HL-60/S4 (cell line): ENCODE measurements around the gene IDH3G.

Experiments
- in situ Hi-C: fragments of 300-500 bp; cut with MboI; formaldehyde crosslinking; loops from 2 replicates; pipeline ENCODE4 v1.14.3; 2022; ENCODE audit warnings: low sequenced_read_pairs

IDH3G gene

DNA sequence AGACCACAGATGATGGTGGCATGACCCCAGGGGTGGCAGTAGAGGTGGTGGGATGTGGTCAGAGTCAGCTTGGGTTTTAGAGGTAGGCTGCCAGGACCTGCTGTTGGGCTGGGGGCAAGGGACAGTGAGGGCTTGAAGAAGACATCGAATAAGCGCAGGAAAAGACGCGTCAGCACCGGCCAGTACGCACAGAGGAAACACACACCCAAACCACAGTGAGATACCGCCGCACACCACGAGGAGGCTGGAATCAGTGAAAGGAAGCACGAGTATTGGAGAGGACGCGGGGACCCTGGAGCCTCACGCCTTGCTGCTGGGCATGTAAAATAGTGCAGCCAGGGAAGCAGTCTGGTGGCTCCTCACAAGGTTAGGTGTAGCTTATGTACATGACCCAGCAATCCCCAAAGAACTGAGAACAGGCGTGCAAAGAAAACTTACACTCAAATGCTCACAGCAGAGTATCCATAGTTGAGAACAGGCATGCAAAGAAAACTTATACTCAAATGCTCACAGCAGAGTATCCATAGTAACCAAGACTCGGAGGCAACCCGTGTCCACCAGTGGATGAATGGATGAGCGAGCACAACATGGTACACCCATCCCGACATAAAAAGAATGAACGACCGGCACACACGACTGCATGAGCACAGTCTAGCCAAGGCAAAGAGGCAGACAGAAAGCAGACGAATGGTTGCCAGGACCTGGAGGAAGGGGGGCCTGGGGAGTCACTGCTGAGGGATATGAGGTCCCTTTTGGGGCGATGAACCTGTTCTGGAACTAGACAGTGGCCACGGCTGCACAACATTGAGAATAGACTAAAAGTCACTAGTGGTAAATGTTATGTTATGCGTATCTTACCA, 22.9 kb upstream of the IDH3G start:
- in situ Hi-C loops: no loop called here

DNA sequence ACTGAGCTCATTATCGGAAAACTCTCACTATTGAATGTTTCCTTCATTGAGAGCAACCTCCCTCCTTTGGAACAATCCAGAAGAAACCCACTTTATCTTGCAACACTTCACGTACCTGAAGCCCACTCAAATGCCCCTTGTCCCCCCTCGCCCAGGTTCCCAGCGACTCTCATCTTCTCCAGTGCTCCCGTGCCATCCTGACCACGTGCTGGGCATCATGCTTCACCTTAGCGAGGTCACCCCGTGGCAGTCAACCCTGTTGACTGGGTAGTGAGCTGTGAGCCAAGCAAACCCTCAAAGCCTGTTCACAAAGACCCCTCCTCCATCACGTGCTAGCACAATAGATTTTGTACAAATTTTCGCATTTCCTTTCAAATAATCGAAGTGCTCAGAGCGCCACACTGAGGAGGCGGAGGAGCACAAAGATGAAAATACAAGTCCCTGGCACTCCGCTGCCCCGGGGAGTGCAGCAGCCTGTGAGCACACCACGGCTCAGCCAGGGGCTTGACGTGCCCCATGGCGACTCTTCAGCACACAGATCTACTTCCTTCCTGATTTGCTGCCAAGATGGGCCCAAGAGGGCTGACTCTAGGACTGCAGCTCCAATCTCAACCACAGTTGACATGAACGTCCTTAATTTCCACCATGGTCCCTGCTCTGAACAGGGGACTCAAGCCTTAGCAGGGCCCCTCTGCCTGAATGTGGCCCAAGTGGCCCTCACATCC, 20.6 kb upstream of the IDH3G start:
- in situ Hi-C loops: no loop called here

DNA sequence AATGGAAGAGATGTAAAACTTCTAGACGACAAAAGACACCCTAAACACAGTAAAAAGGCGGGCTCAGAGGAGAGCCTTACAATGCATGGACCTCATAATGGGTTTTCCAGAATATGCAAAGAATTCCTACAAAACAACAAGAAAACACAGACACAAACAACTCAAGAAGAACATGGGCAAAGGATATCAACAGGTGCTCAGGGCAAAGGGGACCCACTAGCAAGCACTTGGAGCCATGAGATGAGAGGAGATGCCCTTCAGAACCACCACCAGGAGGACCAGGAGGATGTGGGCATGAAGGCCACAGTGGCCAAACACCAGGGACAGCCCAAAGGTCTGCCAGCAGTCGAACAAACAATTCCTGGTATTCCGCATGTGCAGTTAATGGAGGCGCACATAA, 19.0 kb upstream of the IDH3G start:
- in situ Hi-C loops: no loop called here

DNA sequence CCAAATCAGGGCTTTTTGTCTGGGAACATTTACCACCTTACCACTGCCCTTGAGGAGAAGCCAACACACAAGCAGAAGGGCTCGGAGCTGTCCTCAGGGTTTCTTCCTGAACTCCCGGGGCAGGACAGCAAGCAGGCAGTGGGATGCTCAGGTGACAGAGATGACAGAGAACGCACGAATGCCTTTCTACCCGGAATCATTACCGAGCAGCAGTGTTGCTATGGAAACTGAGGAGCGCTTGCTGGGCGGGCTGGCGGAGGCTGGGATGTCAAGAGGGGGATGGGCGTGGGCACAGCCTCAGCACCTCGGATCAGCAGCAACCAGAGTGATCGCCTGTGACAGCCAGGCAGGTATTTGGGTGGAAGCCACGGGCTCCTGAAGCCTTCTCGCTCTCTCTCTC, 18.0 kb upstream of the IDH3G start:
- in situ Hi-C loops: no loop called here

DNA sequence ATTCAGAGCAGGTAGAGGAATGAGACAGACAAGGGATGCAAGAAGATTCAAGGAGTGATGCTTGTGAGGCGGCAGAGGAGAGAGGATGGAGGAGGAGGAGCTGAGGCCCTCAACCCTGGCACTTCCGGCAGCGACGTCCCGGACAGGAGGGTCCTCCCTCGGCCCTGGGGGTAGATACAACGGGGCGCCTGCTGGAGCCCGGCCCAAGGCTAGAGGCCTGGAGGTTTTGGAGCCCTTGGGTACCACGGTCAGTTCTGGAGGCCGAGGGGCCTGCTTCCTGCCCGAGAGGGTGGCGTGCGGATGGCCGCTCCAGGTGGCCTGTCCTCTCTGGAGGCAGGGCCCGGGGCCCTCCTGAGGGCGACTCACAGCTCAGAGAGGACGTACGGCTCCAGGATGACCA, 13.8 kb upstream of the IDH3G start:
- in situ Hi-C loops: no loop called here

DNA sequence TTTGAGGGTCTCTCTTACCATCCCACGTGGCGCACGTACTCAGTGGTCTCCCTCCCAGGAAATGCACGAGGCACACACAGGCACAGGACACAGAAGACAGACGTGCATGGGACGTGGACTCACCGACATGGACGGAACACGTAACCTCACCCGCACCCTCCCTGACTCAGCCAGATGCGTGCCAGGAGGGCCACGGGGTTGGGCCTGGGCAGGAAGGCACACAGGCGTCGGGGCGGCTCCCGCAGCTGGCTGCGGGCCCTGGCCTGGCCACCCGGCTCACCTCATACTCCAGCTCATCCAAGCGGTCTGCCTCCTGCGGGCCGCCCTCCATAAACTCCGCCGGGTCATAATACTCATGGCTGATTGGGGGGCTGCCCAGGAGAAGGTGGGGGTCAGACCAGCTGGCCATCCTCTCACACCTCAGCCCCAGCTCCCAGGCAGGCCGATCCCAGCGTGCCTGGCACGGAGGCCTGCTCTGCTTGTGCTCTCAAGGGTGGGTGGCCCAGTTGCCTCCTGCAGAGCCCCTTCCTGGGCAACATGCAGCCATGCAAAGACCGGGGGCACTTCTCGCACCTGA, 12.9 kb upstream of the IDH3G start:
- in situ Hi-C loops: no loop called here

DNA sequence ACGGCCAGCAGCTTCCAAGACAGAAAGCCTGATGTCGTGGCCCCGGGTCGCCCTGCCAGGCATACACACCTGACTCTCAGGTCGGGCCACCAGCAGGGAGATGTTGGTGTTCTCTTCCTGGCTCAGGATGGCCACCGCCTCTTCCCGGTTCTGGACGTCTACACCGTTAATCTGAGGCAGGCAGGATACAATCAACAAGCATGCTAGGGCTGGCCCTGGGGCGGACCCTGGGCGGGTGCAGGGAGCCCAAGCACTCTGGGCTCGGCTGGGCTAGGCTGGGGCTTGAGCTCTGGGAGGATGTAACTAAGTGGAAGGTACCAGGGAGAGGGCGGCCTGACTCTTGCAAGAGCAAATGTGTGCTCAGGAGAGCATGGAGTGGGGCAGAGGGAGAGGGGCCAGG, 11.3 kb upstream of the IDH3G start:
- in situ Hi-C loops: no loop called here

DNA sequence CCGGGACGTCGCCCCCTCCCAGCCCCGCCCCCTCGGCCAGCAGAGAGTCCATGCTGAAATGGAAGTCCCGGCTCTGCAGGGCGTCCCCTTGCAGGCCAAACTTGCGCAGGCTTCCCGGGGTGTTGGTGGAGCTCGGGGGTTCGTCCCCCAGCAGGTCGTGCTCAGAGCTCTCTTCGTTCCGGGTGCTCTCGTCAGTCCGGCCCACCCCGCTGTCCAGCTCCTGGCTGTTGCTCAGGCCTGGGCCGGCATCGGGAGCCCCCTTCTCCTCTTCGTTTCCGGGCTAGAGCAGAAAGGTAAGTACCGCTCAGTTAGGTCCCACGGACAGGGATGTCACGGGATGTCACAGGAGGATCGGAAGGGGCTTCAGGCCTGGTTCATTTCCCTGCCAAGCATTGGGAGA, 10.4 kb upstream of the IDH3G start:
- in situ Hi-C loops: no loop called here

DNA sequence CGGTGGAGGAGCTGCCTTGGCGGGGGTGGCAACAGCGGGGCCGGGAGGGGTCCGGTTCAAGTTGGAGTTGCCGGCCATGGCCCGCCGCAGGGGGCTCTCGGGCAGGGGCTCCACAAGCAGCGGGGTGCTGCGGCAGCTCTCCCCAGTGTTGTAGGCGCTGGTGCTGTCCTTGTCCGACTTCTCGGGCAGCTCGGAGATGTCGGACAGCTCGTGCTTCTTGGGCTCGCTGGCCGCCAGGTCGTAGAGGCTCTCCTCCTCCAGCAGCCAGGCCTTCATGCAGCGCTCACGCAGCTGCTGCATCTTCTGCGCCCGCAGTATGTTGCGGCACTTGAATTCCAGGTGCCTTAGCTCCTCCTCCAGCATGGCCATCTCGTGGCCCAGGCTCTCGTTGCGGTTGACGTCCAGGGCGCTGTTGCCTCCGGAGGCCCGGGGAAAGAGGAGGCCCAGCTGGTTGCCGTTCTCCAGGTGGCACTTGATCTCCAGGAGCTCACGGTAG, 10.0 kb upstream of the IDH3G start:
- in situ Hi-C loops: no loop called here

DNA sequence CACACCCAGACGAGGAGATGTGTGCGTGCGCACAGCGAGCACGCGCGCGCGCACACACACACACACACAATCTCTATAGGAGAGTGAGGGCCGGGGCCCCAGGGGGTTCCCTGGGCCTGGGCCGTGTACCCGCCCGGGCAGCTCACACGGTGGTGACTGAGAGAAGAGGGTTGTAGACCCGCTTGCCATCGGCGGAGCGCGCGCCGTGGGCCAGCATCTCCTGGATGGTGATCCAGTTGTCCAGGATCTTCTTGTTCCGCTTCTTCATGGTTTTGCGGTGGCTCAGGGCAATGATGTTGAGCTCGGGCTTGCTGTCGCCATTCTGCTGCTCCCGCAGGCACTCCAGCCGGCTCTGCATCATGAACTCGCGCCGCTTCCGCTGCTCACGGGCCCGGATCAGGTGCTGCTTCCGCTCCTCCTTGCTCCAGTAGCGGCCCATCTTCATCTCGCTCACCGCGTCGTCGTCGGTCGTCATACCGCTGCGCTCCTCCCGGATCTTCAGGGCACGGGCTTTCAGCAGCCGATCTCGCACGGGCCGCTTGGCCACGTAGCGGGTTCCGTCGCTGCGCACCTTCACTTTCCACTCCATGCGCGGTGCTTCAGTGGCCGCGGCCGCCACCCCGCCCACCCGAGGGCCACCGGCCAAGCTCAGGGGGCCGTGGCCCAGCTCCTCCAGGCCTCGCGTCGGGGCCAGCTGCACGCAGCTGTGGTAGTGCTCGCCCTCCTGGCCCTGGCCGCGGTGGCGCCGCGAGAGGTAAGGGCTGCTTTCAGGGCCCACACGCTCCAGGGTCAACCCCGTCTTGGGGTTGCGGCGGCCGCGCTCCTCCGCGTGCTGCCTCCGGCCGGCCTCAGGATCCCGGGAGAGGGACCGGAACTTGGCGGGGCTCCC, 9.3 kb upstream of the IDH3G start:
- in situ Hi-C loops: no loop called here

DNA sequence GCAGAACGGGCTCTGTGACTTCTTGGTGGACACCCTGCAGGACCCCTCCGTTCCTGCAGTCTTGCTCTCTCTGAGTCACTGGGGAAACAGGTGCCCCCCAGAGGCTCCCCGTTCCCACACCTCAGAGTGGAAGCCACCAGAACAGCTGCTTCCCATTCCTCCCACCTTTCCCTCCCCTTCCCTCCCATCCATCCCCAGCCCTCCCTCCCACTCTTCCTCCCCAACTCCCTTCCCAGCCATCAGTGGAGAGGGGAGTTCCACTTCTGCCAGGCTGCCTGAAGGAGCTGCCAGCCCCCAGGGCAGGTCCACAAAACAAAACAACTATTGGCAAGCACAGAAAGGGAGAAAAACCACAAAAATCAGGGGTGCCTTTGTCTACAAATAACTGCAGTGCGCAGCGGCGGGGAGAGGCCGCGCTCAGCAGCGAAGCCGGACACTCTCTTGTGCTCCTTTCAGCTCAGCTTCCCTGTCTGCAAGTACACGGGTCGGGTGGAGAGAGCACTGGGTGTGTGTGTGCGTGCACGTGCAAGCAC, 8.4 kb upstream of the IDH3G start:
- in situ Hi-C loops: no loop called here

DNA sequence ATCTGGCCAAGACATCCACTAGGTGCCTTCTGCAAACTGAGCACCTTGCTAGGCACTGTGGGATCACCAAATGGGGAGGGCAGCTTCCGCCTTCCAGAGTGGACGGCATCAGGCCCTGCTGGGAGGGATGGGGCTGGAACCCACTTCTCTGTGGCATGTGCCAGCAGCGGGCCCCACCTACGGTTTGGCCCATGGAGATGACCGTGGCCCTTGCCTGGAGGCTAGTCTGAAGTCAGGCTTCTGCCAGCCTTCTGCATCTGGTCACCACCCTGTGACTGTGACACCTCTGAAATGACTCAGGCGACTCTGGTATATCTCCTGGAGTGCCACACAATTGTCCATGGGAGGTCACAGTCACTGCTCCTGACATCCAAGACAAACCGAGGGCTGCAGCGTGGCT, 7.5 kb upstream of the IDH3G start:
- in situ Hi-C loops: no loop called here

DNA sequence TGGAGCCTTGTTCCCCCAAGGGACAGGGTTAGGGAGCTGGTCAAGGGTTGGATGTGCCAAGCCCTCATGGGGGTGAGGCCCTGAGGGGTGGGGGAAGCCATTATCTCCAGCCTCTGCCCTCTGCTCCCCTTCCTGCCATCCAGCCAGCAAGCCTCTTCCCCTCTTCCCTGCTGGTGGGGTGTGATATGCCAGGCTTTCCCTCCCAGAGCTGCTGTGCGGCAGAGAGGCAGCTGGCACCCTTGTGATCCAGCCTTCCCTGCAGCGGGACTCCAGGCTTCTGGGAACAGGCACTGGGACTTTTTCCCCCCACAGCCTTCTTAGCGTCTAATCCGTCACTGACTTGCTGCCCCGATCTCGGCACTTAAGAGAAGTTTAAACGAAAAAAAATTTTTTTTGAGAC, 6.6 kb upstream of the IDH3G start:
- in situ Hi-C loops: no loop called here

DNA sequence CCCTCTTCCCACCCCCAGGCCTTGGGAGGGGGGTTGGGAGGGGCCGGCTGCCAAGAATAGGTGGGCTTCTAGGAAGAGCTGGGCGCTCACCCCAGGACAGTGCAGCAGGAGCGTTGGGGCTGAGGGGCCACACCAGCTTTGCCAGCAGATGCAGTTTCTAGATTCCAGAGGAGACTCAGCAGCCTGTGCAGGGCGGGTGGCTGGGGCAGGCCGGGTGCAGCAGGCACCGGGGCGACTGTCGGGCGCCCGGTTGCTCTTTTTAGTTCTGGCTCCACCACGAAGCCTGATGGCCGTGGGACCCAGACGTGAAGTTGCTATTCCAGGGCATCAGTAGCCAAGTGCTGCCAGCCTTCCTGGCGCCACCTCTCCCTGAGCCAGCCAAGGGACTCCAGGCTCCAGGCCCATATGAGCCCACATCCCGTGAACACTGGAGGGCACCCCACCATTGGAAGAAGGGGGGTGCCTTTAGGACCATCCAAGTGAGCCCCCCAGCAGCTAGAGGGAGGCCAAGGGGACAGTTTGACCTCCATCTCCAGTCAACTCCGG, 6.1 kb upstream of the IDH3G start:
- in situ Hi-C loops: no loop called here

DNA sequence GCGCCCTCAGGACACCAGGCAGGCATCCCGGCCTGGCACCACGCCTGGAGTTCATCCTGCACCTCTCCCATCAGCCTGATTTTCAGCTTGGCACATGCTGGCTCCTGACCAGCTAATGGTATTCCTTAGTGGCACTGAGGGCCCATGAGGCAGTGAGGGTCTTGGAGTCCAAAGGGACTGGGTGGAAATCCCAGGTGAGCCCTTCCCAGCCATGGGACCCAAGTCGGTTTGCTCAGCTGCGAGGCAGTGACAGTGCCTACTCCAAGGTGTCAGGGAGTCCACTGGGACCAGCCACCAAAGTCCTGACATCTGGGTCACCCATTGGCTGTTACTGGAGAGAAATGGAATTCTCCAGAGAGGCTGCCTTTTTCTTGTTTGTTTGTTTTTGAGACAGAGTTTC, 5.2 kb upstream of the IDH3G start:
- in situ Hi-C loops: no loop called here

DNA sequence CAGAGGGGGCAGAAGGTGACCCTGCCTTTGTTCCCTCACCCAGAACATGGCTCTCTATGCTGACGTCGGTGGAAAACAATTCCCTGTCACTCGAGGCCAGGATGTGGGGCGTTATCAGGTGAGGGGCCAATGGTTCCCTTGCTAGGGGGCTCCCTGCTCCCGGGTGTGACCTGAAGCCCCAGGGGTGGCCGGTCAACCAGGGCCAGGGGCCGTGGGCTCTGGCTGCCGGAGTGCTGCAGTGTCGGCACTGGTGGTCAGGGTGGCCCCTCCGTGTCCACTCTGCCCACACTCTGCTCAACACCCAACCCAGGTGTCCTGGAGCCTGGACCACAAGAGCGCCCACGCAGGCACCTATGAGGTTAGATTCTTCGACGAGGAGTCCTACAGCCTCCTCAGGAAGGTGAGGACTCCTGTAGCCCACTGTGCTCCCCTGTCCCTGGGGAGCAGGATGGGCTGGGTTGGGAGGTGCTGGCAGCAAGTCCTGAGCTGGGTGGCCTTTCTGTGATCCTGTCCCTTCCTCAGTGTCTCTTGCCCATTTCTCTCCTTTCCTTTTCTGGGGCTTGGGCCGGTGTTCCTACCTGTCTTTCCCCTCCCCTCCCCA, 3.3 kb upstream of the IDH3G start:
- in situ Hi-C loops: no loop called here

DNA sequence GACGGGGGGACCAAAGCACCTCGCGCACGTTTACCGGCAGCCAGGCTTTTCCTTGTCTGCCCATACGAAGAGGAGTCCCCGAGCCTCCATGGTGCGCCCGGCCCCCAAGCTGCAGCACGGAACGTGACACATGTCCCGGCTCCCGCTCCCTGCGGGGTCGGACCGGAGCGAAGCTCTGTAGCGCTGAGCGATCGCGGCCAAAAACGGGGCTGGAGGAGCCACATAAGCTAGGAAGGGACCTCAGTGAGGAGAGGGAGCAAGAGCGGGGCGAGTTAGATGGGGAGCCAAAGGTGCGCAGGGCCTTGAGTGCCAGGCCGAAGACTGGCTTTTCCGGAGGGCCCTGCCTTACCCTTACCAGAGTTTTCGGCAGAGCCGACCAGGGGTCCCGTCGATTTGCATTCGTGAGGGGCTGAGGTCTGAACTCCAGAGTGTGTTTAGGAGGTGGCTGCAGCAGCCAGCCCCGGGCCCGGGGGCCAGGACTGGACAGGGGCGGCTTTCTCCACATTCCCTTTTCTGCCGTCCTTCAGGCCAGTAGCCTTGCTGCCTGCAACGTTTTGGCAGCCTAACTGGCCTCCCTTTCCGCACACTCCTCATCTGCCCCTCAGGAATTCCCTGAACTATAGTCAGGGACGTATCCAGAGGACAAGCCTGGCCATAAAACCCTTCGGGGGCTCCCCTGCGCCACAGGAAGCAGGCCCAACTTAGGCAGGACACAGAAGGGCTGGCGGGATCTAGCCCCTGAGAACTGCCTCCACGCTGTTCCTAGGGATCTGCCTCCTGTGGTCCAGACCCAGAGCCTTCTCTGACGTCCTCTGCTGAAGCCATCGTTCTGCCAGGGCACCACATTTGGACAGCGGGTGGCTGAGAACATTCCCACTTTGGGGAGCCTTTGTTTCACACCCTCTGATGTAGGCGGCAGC, 982 bp upstream of the IDH3G start:
- in situ Hi-C loops: no loop called here

DNA sequence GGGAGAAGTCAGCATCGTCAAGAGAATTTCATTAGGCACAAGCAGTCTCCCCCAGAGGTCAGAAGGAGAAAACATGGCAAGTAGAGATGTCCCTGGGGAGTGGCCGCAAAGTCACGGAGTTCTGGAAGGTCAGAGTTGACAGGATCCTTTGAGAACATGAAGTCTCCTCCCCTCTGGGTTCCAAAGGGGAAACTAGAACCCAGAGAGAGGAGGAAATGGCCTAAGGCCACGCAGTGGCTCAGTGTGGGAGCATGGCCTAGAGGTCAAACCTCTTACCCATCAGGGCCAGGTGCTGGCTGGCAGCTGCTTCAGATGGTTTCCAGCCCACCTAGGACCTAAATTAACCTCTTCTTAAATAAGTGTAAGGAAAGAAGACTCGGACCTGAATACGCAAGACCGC, 884 bp downstream of the IDH3G start:
- in situ Hi-C loops: no loop called here

DNA sequence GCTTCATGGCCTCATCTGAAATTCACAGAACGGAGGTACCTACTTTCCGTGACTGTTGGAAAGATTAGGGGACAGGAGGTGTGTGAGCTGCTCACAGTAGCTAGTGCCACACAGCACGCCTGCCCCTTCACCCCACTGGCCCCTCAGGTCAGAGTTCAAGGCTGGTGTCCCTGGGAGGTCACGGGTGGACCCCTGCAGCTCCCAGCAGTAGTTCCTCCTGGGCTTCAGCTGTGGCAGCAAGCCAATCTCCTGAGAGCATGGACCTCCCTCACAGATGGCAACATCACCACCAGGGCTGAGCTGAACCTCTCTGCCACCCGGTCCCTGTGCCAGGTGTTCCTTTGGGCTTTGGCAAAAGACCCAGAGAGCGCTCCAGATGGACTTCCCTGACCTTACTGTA, 1.8 kb downstream of the IDH3G start:
- in situ Hi-C loops: no loop called here
